ENCODE measurements around the gene FCHO2.

FCHO2 gene

GRCh38 chr5:73139485-73139884, 183.6 kb downstream of the FCHO2 start:
- DNase-seq, result no peak
